ENCODE measurements around the gene ROCK2. TPM values are rescaled to one million over a fixed set of nuclear protein-coding genes. Genes with fewer than 3 reads are reported as not detected.

The ROCK2 gene
- total and polyA plus RNA-seq, 2 experiments from 2014 or later: 34.5 to 59.6 TPM

- DNase-seq (ENCODE audit: low spot score): peak; percentile 62
- Histone ChIP-seq H3K4me2 (no peak overlapping the region), H3K27me3 (no peaks in the 10 kb centered on the region), H3K79me2 (no peaks in the 10 kb centered on the region), H3K4me1 (ENCODE audit: insufficient read depth) (peaks cover 48% of the 10 kb centered on the region), H3K9me3 (ENCODE audit: low read depth) (no peaks in the 10 kb centered on the region), H3K9me2 (replicated peaks; ENCODE audit: insufficient read depth) (no peaks in the 10 kb centered on the region), H3K36me3 (replicated peaks; ENCODE audit: insufficient read depth, low read depth) (no peaks in the 10 kb centered on the region), H2AFZ (no peak overlapping the region), H4K20me1 (ENCODE audit: insufficient read depth, poor library complexity, severe bottlenecking) (no peaks in the 10 kb centered on the region), H3K27ac (peak overlapping the region; percentile 86), H3K4me3 (no peak overlapping the region)
- WGBS (ENCODE audit: low lambda C conversion rate, missing lambda C conversion rate): 69% methylated on average over 2 of the region's 2 CpGs
- TF ChIP-seq EZH2phosphoT487 (IDR thresholded peaks at IDR 0.05; ENCODE audit: low read depth, severe bottlenecking, unreplicated experiment) (no peak), EZH2 (IDR thresholded peaks at IDR 0.05; ENCODE audit: borderline replicate concordance) (no peak)
- TF ChIP-seq, protein P1, sequence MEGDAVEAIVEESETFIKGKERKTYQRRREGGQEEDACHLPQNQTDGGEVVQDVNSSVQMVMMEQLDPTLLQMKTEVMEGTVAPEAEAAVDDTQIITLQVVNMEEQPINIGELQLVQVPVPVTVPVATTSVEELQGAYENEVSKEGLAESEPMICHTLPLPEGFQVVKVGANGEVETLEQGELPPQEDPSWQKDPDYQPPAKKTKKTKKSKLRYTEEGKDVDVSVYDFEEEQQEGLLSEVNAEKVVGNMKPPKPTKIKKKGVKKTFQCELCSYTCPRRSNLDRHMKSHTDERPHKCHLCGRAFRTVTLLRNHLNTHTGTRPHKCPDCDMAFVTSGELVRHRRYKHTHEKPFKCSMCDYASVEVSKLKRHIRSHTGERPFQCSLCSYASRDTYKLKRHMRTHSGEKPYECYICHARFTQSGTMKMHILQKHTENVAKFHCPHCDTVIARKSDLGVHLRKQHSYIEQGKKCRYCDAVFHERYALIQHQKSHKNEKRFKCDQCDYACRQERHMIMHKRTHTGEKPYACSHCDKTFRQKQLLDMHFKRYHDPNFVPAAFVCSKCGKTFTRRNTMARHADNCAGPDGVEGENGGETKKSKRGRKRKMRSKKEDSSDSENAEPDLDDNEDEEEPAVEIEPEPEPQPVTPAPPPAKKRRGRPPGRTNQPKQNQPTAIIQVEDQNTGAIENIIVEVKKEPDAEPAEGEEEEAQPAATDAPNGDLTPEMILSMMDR (IDR thresholded peaks at IDR 0.05; ENCODE audit: poor library complexity): no peak
Observed at GRCh38 chr2:11385216-11385615, 40.8 kb upstream of the ROCK2 start.

- no peaks in the 10 kb centered on the region for H3K36me3 ChIP-seq (replicated peaks; ENCODE audit: insufficient read depth, low read depth)
- H3K79me2 ChIP-seq: no peaks in the 10 kb centered on the region
- H3K4me1 ChIP-seq (ENCODE audit: insufficient read depth): peaks cover 19% of the 10 kb centered on the region
- no peaks in the 10 kb centered on the region for H4K20me1 ChIP-seq (ENCODE audit: insufficient read depth, poor library complexity, severe bottlenecking)
- no peak overlapping the region for H2AFZ ChIP-seq
- no peak overlapping the region for H3K4me3 ChIP-seq
- no peaks in the 10 kb centered on the region for H3K9me3 ChIP-seq (ENCODE audit: low read depth)
- H3K9me2 ChIP-seq (replicated peaks; ENCODE audit: insufficient read depth): no peaks in the 10 kb centered on the region
- H3K27ac ChIP-seq: no peak overlapping the region
- TF ChIP-seq EZH2 (IDR thresholded peaks at IDR 0.05; ENCODE audit: borderline replicate concordance): no peak
- TF ChIP-seq EZH2phosphoT487 (IDR thresholded peaks at IDR 0.05; ENCODE audit: low read depth, severe bottlenecking, unreplicated experiment): no peak
- TF ChIP-seq, protein P1 (IDR thresholded peaks at IDR 0.05; ENCODE audit: poor library complexity): no peak
- no peak overlapping the region for H3K4me2 ChIP-seq
- 50% methylated on average over 5 of the region's 5 CpGs for WGBS (ENCODE audit: low lambda C conversion rate, missing lambda C conversion rate)
- DNase-seq (ENCODE audit: low spot score): no peak
- no peaks in the 10 kb centered on the region for H3K27me3 ChIP-seq
Observed at GRCh38 chr2:11379558-11379957, 35.1 kb upstream of the ROCK2 start.

DNA sequence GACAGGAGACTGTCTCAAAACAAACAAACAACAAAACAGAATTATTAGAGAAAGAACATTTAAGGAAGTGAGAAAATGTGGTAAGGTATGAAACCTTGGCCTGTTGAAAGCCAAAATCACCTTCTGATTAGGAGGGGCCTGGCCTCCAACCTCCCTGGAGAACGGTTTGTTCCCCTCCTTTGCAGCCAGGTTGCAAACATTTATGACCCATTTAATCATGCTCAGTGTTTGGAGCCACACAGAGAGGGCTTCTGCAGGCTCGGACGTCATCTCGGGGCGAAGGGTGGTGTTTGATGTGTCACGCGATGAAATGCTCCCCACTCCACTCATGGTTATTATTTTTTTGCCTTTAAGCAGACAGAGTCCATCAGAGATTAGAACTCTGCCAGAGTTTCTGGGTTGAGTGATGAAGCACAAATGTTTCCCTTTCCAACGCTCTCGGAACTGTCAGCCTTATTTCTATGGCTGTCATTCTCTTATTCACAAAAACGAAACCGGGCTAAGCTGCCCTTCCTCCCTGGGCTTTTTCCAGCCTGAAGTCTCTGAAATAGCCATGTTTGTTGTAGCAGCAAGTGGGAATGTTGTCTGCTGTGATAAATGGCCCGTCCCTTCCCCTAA lies 33.6 kb upstream of the ROCK2 start:
- H3K4me2 ChIP-seq: no peak overlapping the region
- H3K9me3 ChIP-seq (ENCODE audit: low read depth): no peaks in the 10 kb centered on the region
- no peak overlapping the region for H3K4me3 ChIP-seq
- no peaks in the 10 kb centered on the region for H3K27me3 ChIP-seq
- H3K9me2 ChIP-seq (replicated peaks; ENCODE audit: insufficient read depth): no peaks in the 10 kb centered on the region
- H3K79me2 ChIP-seq: no peaks in the 10 kb centered on the region
- H3K36me3 ChIP-seq (replicated peaks; ENCODE audit: insufficient read depth, low read depth): no peaks in the 10 kb centered on the region
- H3K27ac ChIP-seq: no peak overlapping the region
- DNase-seq (ENCODE audit: low spot score): no peak
- no peak overlapping the region for H2AFZ ChIP-seq
- H3K4me1 ChIP-seq (ENCODE audit: insufficient read depth): peaks cover 29% of the 10 kb centered on the region
- TF ChIP-seq, protein P1 (IDR thresholded peaks at IDR 0.05; ENCODE audit: poor library complexity): no peak
- TF ChIP-seq EZH2phosphoT487 (IDR thresholded peaks at IDR 0.05; ENCODE audit: low read depth, severe bottlenecking, unreplicated experiment) (no peak), EZH2 (IDR thresholded peaks at IDR 0.05; ENCODE audit: borderline replicate concordance) (no peak)
- H4K20me1 ChIP-seq (ENCODE audit: insufficient read depth, poor library complexity, severe bottlenecking): no peaks in the 10 kb centered on the region
- WGBS (ENCODE audit: low lambda C conversion rate, missing lambda C conversion rate): 80% methylated on average over 12 of the region's 12 CpGs
